SHP77 (cell line): ENCODE data around the gene BAG5.

Experiments used
- DNase-seq, 2 experiments: peaks; one replicate each; lab custom pipeline; 2025; lab: John Stamatoyannopoulos, UW

The BAG5 gene

GRCh38 chr14:103509864-103510723 lies 52.4 kb downstream of the BAG5 start:
- DNase-seq = no peak

GRCh38 chr14:103508521-103509329 lies 53.7 kb downstream of the BAG5 start:
- no peak for DNase-seq

GRCh38 chr14:103507751-103508150 lies 54.7 kb downstream of the BAG5 start:
- no peak for DNase-seq
